NCI-H748 (cell line): Measurements from ENCODE around the gene CKMT1A.

ENCODE experiments used
- DNase-seq: peaks from one replicate; lab custom pipeline; 2025; ENCODE audit not compliant: unreplicated experiment; lab: John Stamatoyannopoulos, UW

The CKMT1A gene

GRCh38 chr15:43746903-43747309 lies 53.2 kb downstream of the CKMT1A start:
- DNase-seq = peak; percentile 47

GRCh38 chr15:43748376-43748775 lies 54.7 kb downstream of the CKMT1A start:
- no peak for DNase-seq
